Ishikawa (cell line): ENCODE measurements around the gene TCP11L2.

Experiments
- CEBPB ChIP-seq: IDR thresholded peaks from 2 replicates; pipeline ENCODE4 v1.6.1; 2012
- CREB1 ChIP-seq: IDR thresholded peaks from 2 replicates; pipeline ENCODE4 v1.6.1; 2012; ENCODE audit warnings: low read depth
- EGR1 ChIP-seq: IDR thresholded peaks from 2 replicates; pipeline ENCODE4 v1.6.1; 2012
- EP300 ChIP-seq: IDR thresholded peaks from 2 replicates; pipeline ENCODE4 v1.6.1; 2012; ENCODE audit warnings: borderline replicate concordance
- FOXM1 ChIP-seq: IDR thresholded peaks from 2 replicates; pipeline ENCODE4 v1.6.1; 2012; ENCODE audit warnings: low read depth, borderline replicate concordance
- MAX ChIP-seq: IDR thresholded peaks from 2 replicates; pipeline ENCODE4 v1.6.1; 2012
- NFIC ChIP-seq: IDR thresholded peaks from 2 replicates; pipeline ENCODE4 v1.6.1; 2012
- RAD21 ChIP-seq: IDR thresholded peaks from 2 replicates; pipeline ENCODE4 v1.6.1; 2012; ENCODE audit warnings: low read depth
- REST ChIP-seq: IDR thresholded peaks from 2 replicates; pipeline ENCODE4 v1.6.1; 2012; ENCODE audit warnings: low read depth, mild to moderate bottlenecking
- TAF1 ChIP-seq: IDR thresholded peaks from 2 replicates; pipeline ENCODE4 v1.6.1; 2012; ENCODE audit warnings: low read depth, mild to moderate bottlenecking
- TCF12 ChIP-seq: IDR thresholded peaks from 2 replicates; pipeline ENCODE4 v1.6.1; 2012; ENCODE audit warnings: low read depth
- TEAD4 ChIP-seq: IDR thresholded peaks from 2 replicates; pipeline ENCODE4 v1.6.1; 2012
- USF1 ChIP-seq: IDR thresholded peaks from 2 replicates; pipeline ENCODE4 v1.6.1; 2012
- YY1 ChIP-seq: IDR thresholded peaks from 2 replicates; pipeline ENCODE4 v1.6.1; 2012; ENCODE audit warnings: low read depth
- ZBTB7A ChIP-seq: IDR thresholded peaks from 2 replicates; pipeline ENCODE4 v1.6.1; 2012; ENCODE audit warnings: low read depth

Gene TCP11L2

GRCh38 chr12:106256524-106256923 is 46.0 kb upstream of the TCP11L2 start:
- TF ChIP-seq FOXM1, result no peak
- no peak for TF ChIP-seq YY1
- no peak for TF ChIP-seq USF1
- no peak for TF ChIP-seq EP300
- TF ChIP-seq CREB1, result no peak
- TF ChIP-seq EGR1, result no peak
- no peak for TF ChIP-seq NFIC

- TF ChIP-seq CEBPB, result no peak
- no peak for TF ChIP-seq EP300
- no peak for TF ChIP-seq TEAD4
- no peak for TF ChIP-seq ZBTB7A
- no peak for TF ChIP-seq RAD21
- no peak for TF ChIP-seq FOXM1
- TF ChIP-seq TCF12, result no peak
- no peak for TF ChIP-seq NFIC
- TF ChIP-seq REST, result no peak
- TF ChIP-seq USF1, result no peak
- TF ChIP-seq YY1, result no peak
- TF ChIP-seq MAX, result no peak
- TF ChIP-seq TAF1, result no peak
- no peak for TF ChIP-seq EGR1
- no peak for TF ChIP-seq CREB1
These were observed 44.3 kb upstream of the TCP11L2 start for GRCh38 chr12:106258226-106258625.

GRCh38 chr12:106258935-106259334 is 43.6 kb upstream of the TCP11L2 start:
- no peak for TF ChIP-seq USF1
- TF ChIP-seq TAF1, result no peak
- no peak for TF ChIP-seq FOXM1

GRCh38 chr12:106265116-106265515 is 37.4 kb upstream of the TCP11L2 start:
- TF ChIP-seq EP300 (no peak), NFIC (no peak), USF1 (no peak), TAF1 (no peak), TCF12 (no peak), MAX (no peak), YY1 (no peak), REST (no peak), TEAD4 (no peak), FOXM1 (no peak), EGR1 (no peak), CEBPB (no peak), ZBTB7A (no peak)

- TF ChIP-seq EGR1 (no peak), TAF1 (no peak), CEBPB (no peak), TCF12 (no peak), FOXM1 (no peak), ZBTB7A (no peak), NFIC (no peak), RAD21 (no peak), USF1 (no peak), YY1 (no peak)
These were observed 35.0 kb upstream of the TCP11L2 start for GRCh38 chr12:106267535-106267934.
